Osteoblast (primary cell): ENCODE data around the gene LTB4R2. TPM values are rescaled to one million over a fixed set of nuclear protein-coding genes. Genes with fewer than 3 reads are reported as not detected.

Experiments used
- DNase-seq: peaks from one replicate; pipeline ENCODE4 v3.0.0; 2011; ENCODE audit warnings: low spot score, mixed read lengths; ENCODE audit not compliant: insufficient read length; ENCODE audit errors: missing footprints
- H2AFZ ChIP-seq: 2 replicates; pipeline ENCODE4 v1.6.0; 2011; ENCODE audit warnings: mild to moderate bottlenecking, low read length
- H3K27ac ChIP-seq: 2 replicates; pipeline ENCODE4 v1.5.1; 2011; ENCODE audit warnings: mild to moderate bottlenecking, low read depth, low read length, moderate library complexity
- H3K27me3 ChIP-seq: 2 replicates; pipeline ENCODE4 v1.6.0; 2012; ENCODE audit warnings: mild to moderate bottlenecking, control low read depth, inconsistent platforms, low read length, moderate library complexity; ENCODE audit not compliant: insufficient read depth
- H3K36me3 ChIP-seq: 2 replicates; pipeline ENCODE4 v1.5.1; 2011; ENCODE audit warnings: mild to moderate bottlenecking, low read length, control low read depth, moderate library complexity; ENCODE audit not compliant: insufficient read depth
- H3K4me1 ChIP-seq: 2 replicates; pipeline ENCODE4 v1.5.1; 2011; ENCODE audit warnings: mild to moderate bottlenecking, low read length, control low read depth, moderate library complexity; ENCODE audit not compliant: insufficient read depth
- H3K4me2 ChIP-seq: 2 replicates; pipeline ENCODE4 v1.6.0; 2011; ENCODE audit warnings: mild to moderate bottlenecking, low read length; ENCODE audit not compliant: insufficient read depth
- H3K4me3 ChIP-seq: fragments of 200-600 bp; sonication (generic); 3 replicates; pipeline ENCODE4 v1.5.1; 2012; ENCODE audit warnings: mild to moderate bottlenecking, low read length, inconsistent platforms; ENCODE audit not compliant: insufficient read depth
- H3K79me2 ChIP-seq: 2 replicates; pipeline ENCODE4 v1.6.0; 2012; ENCODE audit warnings: mild to moderate bottlenecking, low read length, control low read depth, inconsistent platforms; ENCODE audit not compliant: insufficient read depth
- H3K9me3 ChIP-seq: 2 replicates; pipeline ENCODE4 v1.5.1; 2011; ENCODE audit warnings: low read depth, low read length, control low read depth
- H4K20me1 ChIP-seq: 2 replicates; pipeline ENCODE4 v1.6.0; 2012; ENCODE audit warnings: mild to moderate bottlenecking, low read length, control low read depth; ENCODE audit not compliant: insufficient read depth
- CTCF ChIP-seq: IDR thresholded peaks from 2 replicates; pipeline ENCODE4 v1.5.1; 2011; ENCODE audit warnings: mild to moderate bottlenecking, low read depth, low read length, moderate library complexity; ENCODE audit errors: extremely low read depth
- total RNA-seq: library from RNA; depleted of rRNA; stranded (reverse); fragments of >200 nt; gene quantifications from 2 replicates; pipeline ENCODE4 v1.2.3, GENCODE V29; 2012

The LTB4R2 gene
- total RNA-seq, 1 donor, result 5.1 TPM

GRCh38 chr14:24284501-24285035 is 25.4 kb upstream of the LTB4R2 start:
- H3K4me3 ChIP-seq, result no peak overlapping the region
- DNase-seq, result no peak
- H4K20me1 ChIP-seq, result no peaks in the 10 kb centered on the region
- peaks cover 4% of the 10 kb centered on the region for H3K36me3 ChIP-seq
- H3K27me3 ChIP-seq, result no peaks in the 10 kb centered on the region
- H3K4me1 ChIP-seq, result peaks cover 6% of the 10 kb centered on the region
- no peak overlapping the region for H3K4me2 ChIP-seq
- no peaks in the 10 kb centered on the region for H3K79me2 ChIP-seq
- H2AFZ ChIP-seq, result no peak overlapping the region
- no peaks in the 10 kb centered on the region for H3K9me3 ChIP-seq
- no peak overlapping the region for H3K27ac ChIP-seq
- TF ChIP-seq CTCF, result no peak

GRCh38 chr14:24285351-24285750 is 24.6 kb upstream of the LTB4R2 start:
- Histone ChIP-seq H3K27ac (no peak overlapping the region), H3K4me1 (peaks cover 4% of the 10 kb centered on the region), H4K20me1 (no peaks in the 10 kb centered on the region), H2AFZ (no peak overlapping the region), H3K79me2 (no peaks in the 10 kb centered on the region), H3K4me2 (no peak overlapping the region), H3K4me3 (no peak overlapping the region), H3K36me3 (peaks cover 10% of the 10 kb centered on the region), H3K9me3 (no peaks in the 10 kb centered on the region), H3K27me3 (no peaks in the 10 kb centered on the region)
- DNase-seq, result no peak
- TF ChIP-seq CTCF, result no peak

- Histone ChIP-seq H3K9me3 (no peaks in the 10 kb centered on the region), H3K4me2 (no peak overlapping the region), H3K27ac (no peak overlapping the region), H3K4me3 (no peak overlapping the region), H3K4me1 (no peaks in the 10 kb centered on the region), H3K79me2 (no peaks in the 10 kb centered on the region), H4K20me1 (no peaks in the 10 kb centered on the region), H3K36me3 (peaks cover 22% of the 10 kb centered on the region), H2AFZ (no peak overlapping the region), H3K27me3 (no peaks in the 10 kb centered on the region)
- no peak for DNase-seq
- no peak for TF ChIP-seq CTCF
Observed at GRCh38 chr14:24286996-24287395, 22.9 kb upstream of the LTB4R2 start.

- Histone ChIP-seq H3K9me3 (no peaks in the 10 kb centered on the region), H3K27ac (no peak overlapping the region), H3K4me1 (no peaks in the 10 kb centered on the region), H3K4me2 (no peak overlapping the region), H3K79me2 (no peaks in the 10 kb centered on the region), H3K36me3 (peaks cover 33% of the 10 kb centered on the region), H3K4me3 (no peak overlapping the region), H3K27me3 (no peaks in the 10 kb centered on the region), H4K20me1 (no peaks in the 10 kb centered on the region), H2AFZ (no peak overlapping the region)
- DNase-seq, result no peak
- TF ChIP-seq CTCF, result no peak
Observed at GRCh38 chr14:24289649-24290280, 20.2 kb upstream of the LTB4R2 start.
